Panc1 (cell line): ENCODE measurements around the gene VSIR. TPM values are rescaled to one million over a fixed set of nuclear protein-coding genes. Genes with fewer than 3 reads are reported as not detected.

ENCODE experiments used
- ATAC-seq: fragments of 200-7000 bp; cut with Tn5 transposase; 2 replicates; pipeline ENCODE4 v1.9.1; 2020; ENCODE audit warnings: mild to moderate bottlenecking, moderate library complexity
- BruUV-seq: library from RNA; stranded (reverse); fragments of 400-500 nt; replicated peaks from 2 replicates; lab custom pipeline; 2021; lab: Mats Ljungman, UMichigan
- CTCF ChIA-PET: fragments of 300-600 bp; sonication (Branson Sonifier 250); formaldehyde crosslinking; loops from one replicate; lab custom pipeline; 2022; ENCODE audit warnings: antibody characterized with exemption; lab: Charles Lee
- POLR2A ChIA-PET: fragments of 300-600 bp; sonication (Branson Sonifier 250); formaldehyde crosslinking; loops from one replicate; lab custom pipeline; 2022; ENCODE audit warnings: antibody characterized with exemption; lab: Charles Lee
- DNase-seq: peaks from one replicate; pipeline ENCODE4 v3.0.0-alpha.2; 2010; ENCODE audit warnings: low read depth, low spot score
- H3K27ac ChIP-seq: 2 replicates; pipeline ENCODE4 v1.5.1; 2011; ENCODE audit warnings: mild to moderate bottlenecking, low read length, inconsistent platforms
- H3K27me3 ChIP-seq: fragments of 200-500 bp; sonication (Bioruptor generic); 2 replicates; pipeline ENCODE4 v1.6.0; 2014; ENCODE audit warnings: low read length, inconsistent platforms; ENCODE audit not compliant: control insufficient read depth, insufficient read depth
- H3K36me3 ChIP-seq: fragments of 200-500 bp; sonication (Bioruptor generic); 2 replicates; pipeline ENCODE4 v1.5.1; 2014; ENCODE audit warnings: inconsistent platforms, mild to moderate bottlenecking, low read length, moderate library complexity; ENCODE audit not compliant: control insufficient read depth, insufficient read depth
- H3K4me1 ChIP-seq: 2 replicates; pipeline ENCODE4 v1.5.1; 2011; ENCODE audit warnings: inconsistent platforms, mild to moderate bottlenecking, low read length, moderate library complexity; ENCODE audit not compliant: control insufficient read depth, insufficient read depth
- H3K4me3 ChIP-seq, 2 experiments: 2 replicates each; pipeline ENCODE4 v1.5.1; 2011 to 2012; ENCODE audit warnings: low read depth in 2 of 2, low read length in 2 of 2, mild to moderate bottlenecking in 2 of 2, inconsistent platforms in 1 of 2, moderate library complexity in 1 of 2
- H3K9me3 ChIP-seq: fragments of 200-500 bp; sonication (Bioruptor generic); 2 replicates; pipeline ENCODE4 v1.5.1; 2014; ENCODE audit warnings: low read depth, mild to moderate bottlenecking, inconsistent platforms, low read length, moderate library complexity; ENCODE audit not compliant: control insufficient read depth, insufficient read depth
- CTCF ChIP-seq: fragments of 450-650 bp; IDR thresholded peaks from 2 replicates; pipeline ENCODE4 v1.5.1; 2017; ENCODE audit warnings: mild to moderate bottlenecking
- POLR2AphosphoS5 ChIP-seq: IDR thresholded peaks from 2 replicates; pipeline ENCODE4 v1.6.1; 2012; ENCODE audit warnings: mild to moderate bottlenecking, low read depth, low read length, moderate library complexity
- REST ChIP-seq, 2 experiments: IDR thresholded peaks; 2 replicates each; pipeline ENCODE4 v1.6.1; 2011 to 2012; ENCODE audit warnings: low read depth in 2 of 2, control low read depth in 1 of 2, low read length in 1 of 2, mild to moderate bottlenecking in 1 of 2, moderate library complexity in 1 of 2; ENCODE audit not compliant: insufficient read depth in 1 of 2
- SIN3A ChIP-seq: IDR thresholded peaks from 2 replicates; pipeline ENCODE4 v1.6.1; 2012; ENCODE audit warnings: low read depth, mild to moderate bottlenecking, low read length, moderate library complexity, borderline replicate concordance; ENCODE audit not compliant: insufficient read depth
- TCF7L2 ChIP-seq: IDR thresholded peaks from 2 replicates; pipeline ENCODE4 v1.6.1; 2011; ENCODE audit warnings: mild to moderate bottlenecking, low read depth, low read length, inconsistent platforms
- in situ Hi-C: cut with HindIII; loops from 2 replicates; pipeline ENCODE4 v1.10.0; 2016; ENCODE audit warnings: low sequenced_read_pairs, low pct_unique_long_range_greater_than_20kb
- intact Hi-C: fragments of 100-400 bp; cut with micrococcal nuclease; formaldehyde crosslinking; loops from one replicate; pipeline ENCODE4 v1.10.0; 2022; ENCODE audit not compliant: unreplicated experiment
- total RNA-seq: library from RNA; stranded (reverse); gene quantifications from one replicate; pipeline ENCODE4 v1.2.1, GENCODE V29; 2021; ENCODE audit not compliant: unreplicated experiment

The VSIR gene
- total RNA-seq, 1 experiment from 2014 or later, result 34.9 TPM

DNA sequence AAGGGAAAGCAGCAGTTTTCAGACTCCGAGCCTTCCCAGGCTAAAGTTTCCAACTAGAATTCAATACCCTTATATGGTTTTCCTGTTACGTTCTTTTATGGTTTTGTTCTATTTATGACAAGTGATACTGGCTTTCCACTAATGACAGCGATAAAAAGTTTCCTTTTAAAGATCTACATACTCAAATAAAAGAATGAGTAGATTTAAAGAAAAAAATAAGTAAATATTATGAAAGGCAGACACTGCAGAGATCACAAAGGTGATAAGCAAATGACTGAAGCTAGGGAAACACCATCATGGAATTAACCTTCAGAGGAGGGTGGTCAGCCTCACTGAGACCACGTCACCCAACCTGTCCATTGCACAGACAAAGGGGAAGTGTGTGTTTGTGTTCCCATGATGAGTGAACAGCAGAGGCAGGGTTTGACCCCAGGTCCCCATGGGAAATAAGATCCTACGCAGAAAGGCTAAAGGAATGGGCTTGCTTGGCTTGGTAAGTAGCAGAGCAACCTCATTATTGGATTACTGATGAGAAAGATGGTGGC lies 4.0 kb downstream of the VSIR start:
- in situ Hi-C loops (no loop called here), intact Hi-C loops (no loop called here)
- ATAC-seq, result no peak
- TF ChIP-seq SIN3A (no peak), REST (IDR thresholded peaks at IDR 0.05; ENCODE audit: insufficient read depth in 1 of 2, low read depth in 2 of 2, low read length in 1 of 2) (no peak), POLR2AphosphoS5 (no peak), CTCF (no peak), TCF7L2 (no peak)
- no peak for DNase-seq
- Histone ChIP-seq H3K27me3 (no peaks in the 10 kb centered on the region), H3K4me3 (peak overlapping the region; percentile 25 to 36), H3K4me1 (peaks cover 83% of the 10 kb centered on the region), H3K9me3 (no peaks in the 10 kb centered on the region), H3K27ac (peak overlapping the region; percentile 92), H3K36me3 (no peaks in the 10 kb centered on the region)
- ChIA-PET POLR2A (no interaction called here), CTCF (interaction anchor here (0.5 kb wide), 1 partner anchor 128 kb away, joined by 6 read pairs; no protein-coding TSS in a partner anchor)
- no TSS peak for BruUV-seq

DNA sequence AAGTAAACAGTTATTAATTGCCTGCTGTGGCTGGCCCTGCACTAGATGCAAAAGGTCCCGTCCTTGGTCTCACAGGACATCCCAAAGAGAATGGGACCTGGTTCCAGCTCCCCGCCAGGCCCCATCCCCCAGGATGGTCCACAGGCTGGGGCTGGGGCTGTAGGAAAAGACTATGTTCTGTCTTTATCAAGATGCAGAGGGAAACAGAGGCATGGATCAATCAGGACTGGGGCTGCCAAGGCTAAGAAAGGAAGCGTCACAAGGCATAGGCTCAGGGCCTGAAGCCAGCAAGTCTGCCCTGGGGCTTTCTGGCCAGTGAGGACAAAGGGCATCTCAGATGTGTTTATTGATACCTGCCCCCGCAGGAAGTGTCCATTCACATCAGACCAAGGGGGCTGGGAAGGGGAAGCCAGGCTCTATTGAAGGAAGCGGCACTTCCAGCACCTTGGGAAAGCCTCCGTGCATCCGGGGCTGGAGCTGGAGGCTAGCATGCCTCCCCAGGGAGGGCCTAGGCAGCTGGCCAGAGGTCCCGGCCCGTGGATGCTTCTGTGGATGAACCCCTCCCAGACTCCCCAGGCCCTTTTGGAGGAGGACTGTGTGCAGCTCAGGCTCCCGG lies 5.8 kb downstream of the VSIR start:
- TF ChIP-seq CTCF (no peak), SIN3A (no peak), TCF7L2 (peak; percentile 75), POLR2AphosphoS5 (no peak), REST (IDR thresholded peaks at IDR 0.05; ENCODE audit: insufficient read depth in 1 of 2, low read depth in 2 of 2, low read length in 1 of 2) (no peak)
- Histone ChIP-seq H3K27ac (peak overlapping the region; percentile 92), H3K36me3 (no peaks in the 10 kb centered on the region), H3K4me1 (peaks cover 83% of the 10 kb centered on the region), H3K4me3 (peak overlapping the region in 1 of 2 experiments; percentile 19; a peak in 1 of 4 replicates), H3K27me3 (no peaks in the 10 kb centered on the region), H3K9me3 (no peaks in the 10 kb centered on the region)
- ChIA-PET POLR2A (interaction anchor here (0.6 to 0.7 kb wide), 3 partner anchors 12 to 86 kb away, joined by 3 read pairs; no protein-coding TSS in a partner anchor), CTCF (interaction anchor here (1.4 kb wide), 1 partner anchor 44 kb away, joined by 3 read pairs; no protein-coding TSS in a partner anchor)
- intact Hi-C loops, result no loop called here
- DNase-seq (no peak), ATAC-seq (peak; percentile 52)
- in situ Hi-C loops, result no loop called here
- BruUV-seq, result no TSS peak
